Hepatocyte (in vitro differentiated cells): Measurements from ENCODE around the gene NLRP13.

Source experiments
- CTCF ChIP-seq: fragments of 200-600 bp; sonication (generic); IDR thresholded peaks from 2 replicates; pipeline ENCODE4 v1.5.1; 2016; ENCODE audit warnings: antibody characterized with exemption, mild to moderate bottlenecking; ENCODE audit not compliant: poor library complexity
- EZH2 ChIP-seq: fragments of 200-600 bp; sonication (generic); IDR thresholded peaks from 2 replicates; pipeline ENCODE4 v1.6.1; 2016; ENCODE audit warnings: antibody characterized with exemption, mild to moderate bottlenecking, borderline replicate concordance
- EZH2phosphoT487 ChIP-seq: fragments of 200-600 bp; sonication (generic); IDR thresholded peaks from one replicate; pipeline ENCODE4 v1.6.1; 2018; ENCODE audit warnings: antibody characterized with exemption, mild to moderate bottlenecking, low read depth, moderate library complexity; ENCODE audit not compliant: unreplicated experiment, severe bottlenecking

GRCh38 chr19:55857149-55857548 lies 75.0 kb downstream of the NLRP13 start:
- TF ChIP-seq CTCF (no peak), EZH2phosphoT487 (no peak), EZH2 (no peak)
